HuH-7 (cell line): ENCODE results near the gene RCAN2.
"Not testable (repeated sequence)": the region's sequence is repeated elsewhere in the genome, so short reads cannot be mapped to it uniquely, and the experiment has no call there.

Experiments
- DNase-seq: peaks from one replicate; pipeline ENCODE4 v3.0.0; 2011; ENCODE audit warnings: low spot score

Gene RCAN2

GRCh38 chr6:46332448-46332847 is 158.8 kb downstream of the RCAN2 start:
- DNase-seq = not testable (repeated sequence)

GRCh38 chr6:46331461-46331860 is 159.8 kb downstream of the RCAN2 start:
- DNase-seq = no peak

GRCh38 chr6:46329568-46329967 is 161.7 kb downstream of the RCAN2 start:
- no peak for DNase-seq

- DNase-seq = no peak
Observed at GRCh38 chr6:46327779-46328178, 163.5 kb downstream of the RCAN2 start.

- no peak for DNase-seq
Observed at GRCh38 chr6:46325561-46326530, 165.4 kb downstream of the RCAN2 start.

GRCh38 chr6:46324706-46325105 is 166.5 kb downstream of the RCAN2 start:
- no peak for DNase-seq

- DNase-seq = no peak
Observed at GRCh38 chr6:46323966-46324622, 167.2 kb downstream of the RCAN2 start.

GRCh38 chr6:46323312-46323965 is 167.8 kb downstream of the RCAN2 start:
- no peak for DNase-seq

- DNase-seq = no peak
Observed at GRCh38 chr6:46320505-46320904, 170.7 kb downstream of the RCAN2 start.

- no peak for DNase-seq
Observed at GRCh38 chr6:46315589-46315988, 175.7 kb downstream of the RCAN2 start.

- DNase-seq = no peak
Observed at GRCh38 chr6:46312654-46313053, 178.6 kb downstream of the RCAN2 start.

GRCh38 chr6:46310196-46310595 is 181.1 kb downstream of the RCAN2 start:
- DNase-seq = no peak

- DNase-seq = no peak
Observed at GRCh38 chr6:46306431-46306830, 184.8 kb downstream of the RCAN2 start.

- no peak for DNase-seq
Observed at GRCh38 chr6:46305833-46306232, 185.4 kb downstream of the RCAN2 start.

- no peak for DNase-seq
Observed at GRCh38 chr6:46305236-46305635, 186.0 kb downstream of the RCAN2 start.

- no peak for DNase-seq
Observed at GRCh38 chr6:46302816-46303215, 188.4 kb downstream of the RCAN2 start.

- no peak for DNase-seq
Observed at GRCh38 chr6:46302176-46302575, 189.1 kb downstream of the RCAN2 start.

GRCh38 chr6:46299253-46299652 is 192.0 kb downstream of the RCAN2 start:
- DNase-seq = no peak

GRCh38 chr6:46296586-46296985 is 194.7 kb downstream of the RCAN2 start:
- DNase-seq = no peak

- no peak for DNase-seq
Observed at GRCh38 chr6:46293641-46294316, 197.5 kb downstream of the RCAN2 start.

- no peak for DNase-seq
Observed at GRCh38 chr6:46291880-46292279, 199.4 kb downstream of the RCAN2 start.

GRCh38 chr6:46291275-46291633 is 200.0 kb downstream of the RCAN2 start:
- no peak for DNase-seq
